DMS 273 treated with DMSO at 0.1 percent for 48 hours (cell line): Measurements from ENCODE around the gene MARCHF4.

ENCODE experiments used
- DNase-seq: peaks from one replicate; lab custom pipeline; 2025; lab: John Stamatoyannopoulos, UW

Gene MARCHF4

GRCh38 chr2:216349366-216349765 lies 22.9 kb downstream of the MARCHF4 start:
- DNase-seq = no peak

GRCh38 chr2:216348756-216349308 lies 23.5 kb downstream of the MARCHF4 start:
- no peak for DNase-seq

GRCh38 chr2:216346781-216347180 lies 25.5 kb downstream of the MARCHF4 start:
- no peak for DNase-seq

- no peak for DNase-seq
Observed at GRCh38 chr2:216345846-216346245, 26.4 kb downstream of the MARCHF4 start.

- DNase-seq = no peak
Observed at GRCh38 chr2:216344950-216345300, 27.4 kb downstream of the MARCHF4 start.

- no peak for DNase-seq
Observed at GRCh38 chr2:216344206-216344949, 27.9 kb downstream of the MARCHF4 start.

GRCh38 chr2:216343221-216343980 lies 28.9 kb downstream of the MARCHF4 start:
- DNase-seq = no peak

- DNase-seq = peak; percentile 50
Observed at GRCh38 chr2:216341121-216341520, 31.2 kb downstream of the MARCHF4 start.

- DNase-seq = peak; percentile 39
Observed at GRCh38 chr2:216340280-216340631, 32.0 kb downstream of the MARCHF4 start.

GRCh38 chr2:216339456-216340279 lies 32.6 kb downstream of the MARCHF4 start:
- DNase-seq = peak; percentile 89

GRCh38 chr2:216335252-216335651 lies 37.0 kb downstream of the MARCHF4 start:
- no peak for DNase-seq

GRCh38 chr2:216328347-216328746 lies 43.9 kb downstream of the MARCHF4 start:
- no peak for DNase-seq

- no peak for DNase-seq
Observed at GRCh38 chr2:216327447-216327935, 44.8 kb downstream of the MARCHF4 start.
